ENCODE results near the gene GRIPAP1.

DNA sequence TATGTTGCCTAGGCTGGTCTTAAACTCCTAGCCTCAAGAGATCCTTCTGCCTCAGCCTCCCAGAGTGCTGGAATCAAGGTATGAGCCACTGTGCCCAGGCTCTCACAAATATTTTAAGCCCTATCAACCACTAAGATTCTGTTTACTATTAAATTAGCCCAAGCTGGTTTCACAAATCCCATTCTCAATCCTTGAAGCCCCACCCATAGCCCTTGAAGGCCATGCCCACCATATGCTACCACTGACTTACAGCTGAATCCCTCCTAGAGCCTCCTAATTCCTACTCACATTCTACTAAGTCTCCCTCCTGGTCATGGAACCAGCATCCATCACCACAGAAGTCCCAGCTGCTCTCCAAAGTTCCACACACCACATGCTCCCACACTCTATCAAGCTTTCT is 9.7 kb downstream of the GRIPAP1 start:
- TF ChIP-seq CTCF (IDR thresholded peaks at IDR 0.05; ENCODE audit: low read depth, low read length) (no peak), EZH2phosphoT487 (IDR thresholded peaks at IDR 0.05; ENCODE audit: low read depth) (no peak)
